GM19397 (cell line): ENCODE results near the gene GLT1D1.
"Not testable (repeated sequence)": the region's sequence is repeated elsewhere in the genome, so short reads cannot be mapped to it uniquely, and the experiment has no call there.

Source experiments
- ATAC-seq: cut with Tn5 transposase; IDR thresholded peaks from one replicate; pipeline ENCODE4 v1.9.1; 2021; ENCODE audit warnings: mild to moderate bottlenecking, moderate library complexity; ENCODE audit not compliant: unreplicated experiment

Gene GLT1D1

GRCh38 chr12:128852885-128853599 lies at the start of gene GLT1D1:
GLT1D1 (plus strand) TSS chr12:128853478; CDS start chr12:128853582, 104 bp downstream.
- ATAC-seq: no peak

- ATAC-seq: no peak
Measured at GRCh38 chr12:128803788-128804187, 49.5 kb upstream of the GLT1D1 start.

GRCh38 chr12:128804762-128805161 lies 48.5 kb upstream of the GLT1D1 start:
- no peak for ATAC-seq

- ATAC-seq: not testable (repeated sequence)
Measured at GRCh38 chr12:128805406-128805805, 47.9 kb upstream of the GLT1D1 start.

DNA sequence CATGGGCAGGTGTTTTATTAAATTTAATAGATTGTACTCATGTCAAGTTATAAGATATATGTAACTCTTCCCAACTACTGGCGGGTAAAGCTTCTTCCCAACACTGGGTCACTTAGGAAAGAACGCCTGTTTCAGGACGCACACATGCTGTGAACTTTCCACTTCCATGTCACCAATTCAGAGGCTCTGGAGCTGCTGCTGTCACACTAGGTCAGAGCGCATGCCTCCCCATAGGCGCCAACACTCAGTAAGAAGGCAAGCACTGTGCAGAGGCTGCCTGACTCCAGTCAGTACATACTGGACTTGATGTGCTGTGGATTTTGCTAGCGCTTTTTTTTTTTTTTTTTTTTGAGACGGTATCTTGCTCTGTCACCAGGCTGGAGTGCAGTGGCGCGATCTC lies 46.7 kb upstream of the GLT1D1 start:
- ATAC-seq: no peak

DNA sequence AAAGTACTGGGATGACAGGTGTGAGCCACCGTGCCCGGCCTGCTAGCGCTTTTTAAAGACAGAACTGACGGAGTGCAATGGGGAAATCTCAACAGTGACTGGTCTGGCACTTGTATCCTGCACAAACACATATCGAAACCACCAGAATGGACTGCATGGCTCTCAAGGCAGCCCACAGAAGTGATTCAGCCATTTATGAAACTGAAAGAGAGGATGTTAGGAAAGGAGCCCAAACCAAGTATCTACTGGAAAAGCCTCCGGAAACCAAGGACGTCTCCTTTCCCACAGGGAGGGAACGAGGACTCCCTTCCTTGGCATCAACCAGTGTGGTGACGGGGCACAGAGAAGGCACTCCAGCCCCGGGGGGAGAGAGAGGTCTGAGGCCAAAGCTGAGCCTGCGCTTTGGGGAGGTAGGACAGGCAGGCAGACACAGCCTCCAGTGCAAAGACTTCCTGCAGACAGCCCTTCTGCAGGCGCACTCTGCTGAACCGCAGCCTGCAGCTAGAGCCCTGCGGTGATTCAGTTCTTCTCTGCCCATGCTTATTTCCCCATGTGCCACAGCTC lies 46.0 kb upstream of the GLT1D1 start:
- ATAC-seq: no peak

GRCh38 chr12:128808651-128809050 lies 44.6 kb upstream of the GLT1D1 start:
- no peak for ATAC-seq

GRCh38 chr12:128810182-128811127 lies 42.8 kb upstream of the GLT1D1 start:
- ATAC-seq: peak; percentile 89

- ATAC-seq: no peak
Measured at GRCh38 chr12:128811806-128812205, 41.5 kb upstream of the GLT1D1 start.

GRCh38 chr12:128813392-128813791 lies 39.9 kb upstream of the GLT1D1 start:
- ATAC-seq: no peak

DNA sequence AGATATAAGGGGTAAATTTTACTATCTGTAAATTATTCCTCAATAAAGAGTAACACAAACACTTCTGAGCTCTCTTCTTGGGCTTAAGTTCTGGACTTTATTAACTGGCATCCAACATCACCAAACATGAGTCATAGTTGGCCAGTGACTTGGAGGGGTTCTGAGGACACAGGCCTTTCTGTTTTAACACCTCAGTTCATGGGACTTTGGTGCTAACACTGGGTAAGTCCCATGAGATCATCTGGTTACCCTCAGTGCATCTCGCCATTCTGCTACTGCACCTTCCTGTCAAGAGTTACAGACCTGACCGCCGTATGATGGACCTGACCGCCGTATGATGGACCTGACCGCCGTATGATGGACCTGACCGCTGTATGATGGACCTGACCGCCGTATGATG lies 39.4 kb upstream of the GLT1D1 start:
- ATAC-seq: peak; percentile 34

- no peak for ATAC-seq
Measured at GRCh38 chr12:128814411-128815261, 38.6 kb upstream of the GLT1D1 start.

GRCh38 chr12:128815779-128816642 lies 37.3 kb upstream of the GLT1D1 start:
- no peak for ATAC-seq

GRCh38 chr12:128816643-128816920 lies 36.7 kb upstream of the GLT1D1 start:
- no peak for ATAC-seq

DNA sequence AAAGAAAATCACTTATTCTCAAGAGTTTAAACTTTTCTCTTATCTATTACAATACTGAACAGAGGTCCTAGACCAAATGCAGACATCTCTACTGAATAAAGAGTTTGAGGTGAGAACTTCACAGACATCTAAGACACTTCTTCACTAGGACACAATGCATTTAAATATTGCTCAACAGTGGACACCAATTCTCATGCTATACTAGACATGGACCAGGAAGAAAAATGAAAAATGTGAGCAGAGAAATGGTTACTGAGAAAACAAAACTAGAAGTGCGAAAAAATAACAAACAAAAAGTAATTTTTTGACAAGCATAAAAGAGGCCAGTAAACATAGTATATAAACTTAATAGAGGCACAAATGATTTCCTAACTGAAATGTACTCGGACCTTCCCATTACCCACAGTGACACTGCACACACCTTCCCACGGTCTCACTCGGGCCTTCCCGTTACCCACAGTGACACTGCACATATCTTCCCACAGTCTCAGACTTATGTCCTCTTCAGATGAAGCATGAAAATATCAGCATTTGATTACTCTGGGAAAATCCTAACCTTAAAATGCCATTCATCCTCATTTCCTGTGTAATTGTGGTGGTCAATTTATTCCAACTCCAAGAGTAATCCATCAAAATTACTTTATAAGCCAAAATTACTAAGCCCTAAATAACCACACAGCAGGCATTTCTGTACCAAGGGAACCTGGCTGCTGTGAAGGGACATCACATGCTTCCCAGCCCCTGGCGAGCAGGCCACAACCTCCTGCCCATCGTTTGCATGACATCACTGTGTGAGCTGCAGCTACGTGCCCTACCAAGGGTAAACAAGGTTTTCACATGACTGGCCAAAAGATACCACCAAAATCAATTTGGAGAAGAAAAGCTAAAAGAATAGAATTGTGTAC lies 35.9 kb upstream of the GLT1D1 start:
- ATAC-seq: peak; percentile 33

- peak; percentile 37 for ATAC-seq
Measured at GRCh38 chr12:128818065-128819022, 34.9 kb upstream of the GLT1D1 start.

GRCh38 chr12:128819293-128820144 lies 33.8 kb upstream of the GLT1D1 start:
- ATAC-seq: no peak
